Mesenchymal stem cell (in vitro differentiated cells and primary cell): ENCODE measurements around the gene STX4.
A peak's percentile ranks its signal among the peaks of the same experiment; 100 is the strongest.

Experiments used
- DNase-seq: peaks from one replicate; pipeline ENCODE4 v3.0.0-alpha.2; 2013
- H2AFZ ChIP-seq: one replicate; pipeline ENCODE4 v1.6.1; 2013; ENCODE audit warnings: low read depth, mild to moderate bottlenecking, control low read depth, inconsistent platforms, low read length, moderate library complexity
- H2AK5ac ChIP-seq: 2 replicates; pipeline ENCODE4 v1.6.1; 2013; ENCODE audit warnings: low read length, moderate library complexity, mild to moderate bottlenecking, inconsistent platforms; ENCODE audit not compliant: severe bottlenecking
- H2BK120ac ChIP-seq: one replicate; pipeline ENCODE4 v1.6.1; 2013; ENCODE audit warnings: low read depth, mild to moderate bottlenecking, inconsistent platforms, low read length, moderate library complexity
- H2BK12ac ChIP-seq, 2 experiments: one replicate each; pipeline ENCODE4 v1.6.1; 2013; ENCODE audit warnings: inconsistent platforms in 2 of 2, low read length in 2 of 2, mild to moderate bottlenecking in 2 of 2, moderate library complexity in 2 of 2, control low read depth in 1 of 2
- H2BK15ac ChIP-seq: one replicate; pipeline ENCODE4 v1.6.1; 2013; ENCODE audit warnings: mild to moderate bottlenecking, low read depth, inconsistent platforms; ENCODE audit not compliant: poor library complexity, severe bottlenecking
- H2BK5ac ChIP-seq: 2 replicates; pipeline ENCODE4 v1.6.1; 2013; ENCODE audit warnings: low read depth, mild to moderate bottlenecking, low read length, control low read depth, inconsistent platforms; ENCODE audit not compliant: poor library complexity, severe bottlenecking
- H3K14ac ChIP-seq, 2 experiments: one replicate each; pipeline ENCODE4 v1.6.1; 2013; ENCODE audit warnings: inconsistent platforms in 2 of 2, low read length in 2 of 2, control low read depth in 1 of 2, mild to moderate bottlenecking in 1 of 2, moderate library complexity in 1 of 2
- H3K18ac ChIP-seq, 2 experiments: one replicate each; pipeline ENCODE4 v1.6.1; 2013; ENCODE audit warnings: inconsistent platforms in 2 of 2, low read length in 2 of 2, control low read depth in 1 of 2, low read depth in 1 of 2, mild to moderate bottlenecking in 1 of 2
- H3K23ac ChIP-seq, 2 experiments: one replicate each; pipeline ENCODE4 v1.6.1; 2013; ENCODE audit warnings: inconsistent platforms in 2 of 2, low read length in 2 of 2, mild to moderate bottlenecking in 2 of 2, moderate library complexity in 2 of 2, control low read depth in 1 of 2
- H3K27ac ChIP-seq: 2 replicates; pipeline ENCODE4 v1.5.1; 2013; ENCODE audit warnings: mild to moderate bottlenecking, moderate library complexity, low read length, control low read depth, inconsistent platforms; ENCODE audit not compliant: poor library complexity, severe bottlenecking
- H3K27me3 ChIP-seq, 2 experiments: 2 replicates each; pipeline versions ENCODE4 v1.6.1 to v1.7.0; 2013; ENCODE audit warnings: low read length in 2 of 2, mild to moderate bottlenecking in 2 of 2, moderate library complexity in 2 of 2, control low read depth in 1 of 2, inconsistent platforms in 1 of 2; ENCODE audit not compliant: control insufficient read depth in 1 of 2, insufficient read depth in 1 of 2
- H3K36me3 ChIP-seq, 2 experiments: 2 replicates each; pipeline versions ENCODE4 v1.6.1 to v1.7.0; 2013; ENCODE audit warnings: low read length in 2 of 2, control low read depth in 1 of 2, inconsistent platforms in 1 of 2, low read depth in 1 of 2, mild to moderate bottlenecking in 1 of 2; ENCODE audit not compliant: insufficient read depth in 2 of 2, control insufficient read depth in 1 of 2
- H3K4ac ChIP-seq, 2 experiments: one replicate each; pipeline ENCODE4 v1.6.1; 2013; ENCODE audit warnings: inconsistent platforms in 2 of 2, low read length in 2 of 2, mild to moderate bottlenecking in 2 of 2, moderate library complexity in 2 of 2, control low read depth in 1 of 2, low read depth in 1 of 2
- H3K4me1 ChIP-seq: 2 replicates; pipeline ENCODE4 v1.6.1; 2013; ENCODE audit warnings: low read depth, low read length, control low read depth; ENCODE audit not compliant: control insufficient read depth, insufficient read depth
- H3K4me2 ChIP-seq: 2 replicates; pipeline ENCODE4 v1.6.1; 2013; ENCODE audit warnings: low read length, mild to moderate bottlenecking, inconsistent platforms; ENCODE audit not compliant: poor library complexity, severe bottlenecking
- H3K4me3 ChIP-seq, 2 experiments: 2 replicates each; pipeline versions ENCODE4 v1.5.1 to v1.7.0; 2013; ENCODE audit warnings: low read length in 2 of 2, mild to moderate bottlenecking in 2 of 2, control low read depth in 1 of 2, low read depth in 1 of 2; ENCODE audit not compliant: insufficient read depth in 1 of 2
- H3K79me1 ChIP-seq: replicated peaks from 2 replicates; pipeline ENCODE4 v1.6.1; 2013; ENCODE audit warnings: mild to moderate bottlenecking, control low read depth, low read length, inconsistent platforms; ENCODE audit not compliant: poor library complexity, severe bottlenecking
- H3K9ac ChIP-seq: 2 replicates; pipeline ENCODE4 v1.7.0; 2013; ENCODE audit warnings: mild to moderate bottlenecking, low read length, moderate library complexity
- H3K9me3 ChIP-seq: 2 replicates; pipeline ENCODE4 v1.7.0; 2013; ENCODE audit warnings: mild to moderate bottlenecking, low read length; ENCODE audit not compliant: control insufficient read depth
- H4K8ac ChIP-seq: one replicate; pipeline ENCODE4 v1.6.1; 2013; ENCODE audit warnings: inconsistent platforms, mild to moderate bottlenecking, low read length, moderate library complexity
- H4K91ac ChIP-seq: one replicate; pipeline ENCODE4 v1.6.1; 2013; ENCODE audit warnings: mild to moderate bottlenecking, low read length, inconsistent platforms
- WGBS: methylation state at CpG from one replicate; pipeline ENCODE4 v1.1.7; 2013; ENCODE audit warnings: mixed read lengths; 5-methylcytosine and 5-hydroxymethylcytosine counted together

The STX4 gene

DNA sequence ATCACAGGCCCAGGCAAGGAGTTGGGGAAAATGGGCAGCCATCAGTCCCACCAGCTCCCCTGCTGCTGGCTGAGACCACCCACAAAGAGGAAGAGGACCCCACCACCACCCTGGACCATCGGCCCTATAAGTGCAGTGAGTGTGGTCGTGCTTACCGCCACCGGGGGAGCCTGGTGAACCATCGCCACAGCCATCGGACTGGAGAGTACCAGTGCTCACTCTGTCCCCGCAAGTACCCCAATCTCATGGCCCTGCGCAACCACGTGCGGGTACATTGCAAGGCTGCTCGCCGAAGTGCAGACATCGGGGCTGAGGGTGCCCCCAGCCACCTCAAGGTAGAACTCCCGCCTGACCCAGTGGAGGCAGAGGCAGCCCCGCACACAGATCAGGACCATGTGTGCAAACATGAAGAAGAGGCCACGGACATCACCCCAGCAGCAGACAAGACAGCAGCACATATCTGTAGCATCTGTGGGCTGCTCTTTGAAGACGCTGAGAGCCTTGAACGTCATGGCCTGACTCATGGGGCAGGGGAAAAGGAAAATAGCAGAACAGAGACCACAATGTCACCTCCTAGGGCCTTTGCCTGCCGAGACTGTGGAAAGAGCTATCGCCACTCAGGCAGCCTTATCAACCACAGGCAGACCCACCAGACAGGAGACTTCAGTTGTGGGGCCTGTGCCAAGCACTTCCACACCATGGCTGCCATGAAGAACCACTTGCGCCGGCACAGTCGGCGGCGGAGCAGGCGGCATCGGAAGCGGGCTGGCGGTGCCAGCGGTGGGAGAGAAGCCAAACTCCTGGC is 44.4 kb downstream of the STX4 start:
- H3K14ac ChIP-seq, result no peak overlapping the region
- H3K9ac ChIP-seq, result no peak overlapping the region
- peak overlapping the region; percentile 52 for H2BK15ac ChIP-seq
- H3K36me3 ChIP-seq, result peaks cover 69 to 70% of the 10 kb centered on the region in 2 experiments
- H3K4me1 ChIP-seq, result peaks cover 18% of the 10 kb centered on the region
- no peak overlapping the region for H3K4ac ChIP-seq
- H3K4me2 ChIP-seq, result no peak overlapping the region
- no peak overlapping the region for H2AK5ac ChIP-seq
- H3K23ac ChIP-seq, result no peak overlapping the region
- no peak overlapping the region for H2BK12ac ChIP-seq
- no peak overlapping the region for H2BK120ac ChIP-seq
- no peak for DNase-seq
- no peak overlapping the region for H3K18ac ChIP-seq
- no peak overlapping the region for H2BK5ac ChIP-seq
- 97% methylated on average over 30 of the region's 30 CpGs for WGBS
- H3K27ac ChIP-seq, result no peak overlapping the region
- no peaks in the 10 kb centered on the region for H3K9me3 ChIP-seq
- H3K79me1 ChIP-seq, result peaks cover 56% of the 10 kb centered on the region
- no peak overlapping the region for H4K8ac ChIP-seq
- no peak overlapping the region for H3K4me3 ChIP-seq
- H2AFZ ChIP-seq, result no peak overlapping the region
- no peaks in the 10 kb centered on the region for H3K27me3 ChIP-seq
- H4K91ac ChIP-seq, result no peak overlapping the region

DNA sequence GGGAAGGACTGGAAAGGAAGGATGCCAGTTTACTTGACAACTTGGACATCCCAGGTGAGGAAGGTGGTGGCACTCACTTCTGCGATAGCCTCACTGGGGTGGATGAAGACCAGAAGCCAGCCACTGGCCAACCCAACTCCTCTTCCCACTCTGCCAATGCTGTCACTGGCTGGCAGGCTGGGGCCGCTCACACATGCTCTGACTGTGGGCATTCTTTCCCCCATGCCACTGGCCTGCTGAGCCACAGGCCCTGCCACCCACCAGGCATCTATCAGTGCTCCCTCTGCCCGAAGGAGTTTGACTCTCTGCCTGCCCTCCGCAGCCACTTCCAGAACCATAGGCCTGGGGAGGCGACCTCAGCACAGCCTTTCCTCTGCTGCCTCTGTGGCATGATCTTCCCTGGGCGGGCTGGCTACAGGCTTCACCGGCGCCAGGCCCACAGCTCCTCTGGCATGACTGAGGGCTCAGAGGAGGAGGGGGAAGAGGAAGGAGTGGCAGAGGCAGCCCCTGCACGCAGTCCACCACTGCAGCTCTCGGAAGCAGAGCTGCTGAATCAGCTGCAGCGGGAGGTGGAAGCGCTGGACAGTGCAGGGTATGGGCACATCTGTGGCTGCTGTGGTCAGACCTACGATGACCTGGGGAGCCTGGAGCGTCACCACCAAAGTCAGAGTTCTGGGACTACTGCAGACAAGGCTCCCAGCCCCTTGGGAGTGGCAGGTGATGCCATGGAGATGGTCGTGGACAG is 45.4 kb downstream of the STX4 start:
- no peak overlapping the region for H2AFZ ChIP-seq
- no peak overlapping the region for H4K91ac ChIP-seq
- no peak overlapping the region for H2BK120ac ChIP-seq
- no peak overlapping the region for H3K4me3 ChIP-seq
- H3K4me1 ChIP-seq, result peaks cover 21% of the 10 kb centered on the region
- no peak overlapping the region for H2BK12ac ChIP-seq
- H3K36me3 ChIP-seq, result peaks cover 79 to 80% of the 10 kb centered on the region in 2 experiments
- H3K4ac ChIP-seq, result no peak overlapping the region
- no peak overlapping the region for H3K9ac ChIP-seq
- no peaks in the 10 kb centered on the region for H3K9me3 ChIP-seq
- H3K23ac ChIP-seq, result no peak overlapping the region
- H3K4me2 ChIP-seq, result no peak overlapping the region
- no peak overlapping the region for H3K14ac ChIP-seq
- no peak for DNase-seq
- H3K18ac ChIP-seq, result no peak overlapping the region
- H3K27ac ChIP-seq, result no peak overlapping the region
- H3K79me1 ChIP-seq, result peaks cover 60% of the 10 kb centered on the region
- H4K8ac ChIP-seq, result no peak overlapping the region
- H2AK5ac ChIP-seq, result no peak overlapping the region
- no peak overlapping the region for H2BK5ac ChIP-seq
- 96% methylated on average over 15 of the region's 15 CpGs for WGBS
- H2BK15ac ChIP-seq, result no peak overlapping the region
- H3K27me3 ChIP-seq, result no peaks in the 10 kb centered on the region

DNA sequence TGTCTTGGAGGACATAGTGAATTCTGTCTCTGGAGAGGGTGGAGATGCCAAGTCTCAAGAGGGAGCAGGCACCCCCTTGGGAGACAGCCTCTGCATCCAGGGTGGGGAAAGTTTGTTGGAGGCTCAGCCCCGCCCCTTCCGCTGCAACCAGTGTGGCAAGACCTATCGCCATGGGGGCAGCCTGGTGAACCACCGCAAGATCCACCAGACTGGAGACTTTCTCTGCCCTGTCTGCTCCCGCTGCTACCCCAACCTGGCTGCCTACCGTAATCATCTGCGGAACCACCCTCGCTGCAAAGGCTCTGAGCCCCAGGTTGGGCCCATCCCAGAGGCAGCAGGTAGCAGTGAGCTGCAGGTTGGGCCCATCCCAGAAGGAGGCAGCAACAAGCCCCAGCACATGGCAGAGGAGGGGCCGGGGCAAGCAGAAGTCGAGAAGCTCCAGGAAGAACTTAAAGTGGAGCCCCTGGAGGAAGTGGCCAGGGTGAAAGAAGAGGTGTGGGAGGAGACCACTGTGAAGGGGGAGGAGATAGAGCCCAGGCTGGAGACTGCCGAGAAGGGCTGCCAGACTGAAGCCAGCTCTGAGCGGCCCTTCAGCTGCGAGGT is 46.1 kb downstream of the STX4 start:
- Histone ChIP-seq H3K9ac (no peak overlapping the region), H3K18ac (no peak overlapping the region), H3K4me1 (peaks cover 21% of the 10 kb centered on the region), H3K23ac (no peak overlapping the region), H2BK120ac (no peak overlapping the region), H3K4me3 (no peak overlapping the region), H3K36me3 (peaks cover 85 to 87% of the 10 kb centered on the region in 2 experiments), H3K4ac (no peak overlapping the region), H3K14ac (no peak overlapping the region), H3K27me3 (no peaks in the 10 kb centered on the region), H2BK15ac (no peak overlapping the region), H2BK5ac (no peak overlapping the region), H3K9me3 (no peaks in the 10 kb centered on the region), H2BK12ac (no peak overlapping the region), H3K79me1 (peaks cover 67% of the 10 kb centered on the region), H2AK5ac (no peak overlapping the region), H3K4me2 (no peak overlapping the region), H4K8ac (no peak overlapping the region), H2AFZ (no peak overlapping the region), H3K27ac (no peak overlapping the region), H4K91ac (no peak overlapping the region)
- no peak for DNase-seq
- 90% methylated on average over 13 of the region's 13 CpGs for WGBS

DNA sequence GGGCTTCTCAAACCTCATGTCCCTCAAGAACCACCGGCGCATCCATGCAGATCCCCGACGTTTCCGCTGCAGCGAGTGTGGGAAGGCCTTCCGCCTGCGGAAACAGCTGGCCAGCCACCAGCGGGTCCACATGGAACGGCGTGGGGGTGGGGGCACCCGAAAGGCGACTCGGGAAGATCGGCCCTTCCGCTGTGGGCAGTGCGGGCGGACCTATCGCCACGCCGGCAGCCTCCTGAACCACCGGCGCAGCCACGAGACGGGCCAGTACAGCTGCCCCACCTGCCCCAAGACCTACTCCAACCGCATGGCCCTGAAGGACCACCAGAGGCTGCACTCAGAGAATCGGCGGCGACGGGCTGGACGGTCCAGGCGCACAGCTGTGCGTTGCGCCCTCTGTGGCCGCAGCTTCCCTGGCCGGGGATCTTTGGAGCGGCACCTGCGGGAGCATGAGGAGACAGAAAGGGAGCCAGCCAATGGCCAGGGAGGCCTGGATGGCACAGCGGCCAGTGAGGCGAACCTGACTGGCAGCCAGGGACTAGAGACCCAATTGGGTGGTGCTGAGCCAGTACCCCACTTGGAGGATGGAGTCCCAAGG is 46.8 kb downstream of the STX4 start:
- H2BK120ac ChIP-seq, result no peak overlapping the region
- H3K79me1 ChIP-seq, result peaks cover 71% of the 10 kb centered on the region
- H3K9me3 ChIP-seq, result no peaks in the 10 kb centered on the region
- H2BK15ac ChIP-seq, result no peak overlapping the region
- H3K9ac ChIP-seq, result no peak overlapping the region
- no peak overlapping the region for H4K8ac ChIP-seq
- no peak overlapping the region for H3K4me2 ChIP-seq
- no peak overlapping the region for H3K14ac ChIP-seq
- no peak for DNase-seq
- no peak overlapping the region for H2BK12ac ChIP-seq
- 98% methylated on average over 40 of the region's 40 CpGs for WGBS
- H3K18ac ChIP-seq, result no peak overlapping the region
- no peak overlapping the region for H3K4ac ChIP-seq
- no peak overlapping the region for H4K91ac ChIP-seq
- no peaks in the 10 kb centered on the region for H3K27me3 ChIP-seq
- no peak overlapping the region for H2AK5ac ChIP-seq
- no peak overlapping the region for H3K23ac ChIP-seq
- H3K4me3 ChIP-seq, result no peak overlapping the region
- no peak overlapping the region for H2BK5ac ChIP-seq
- H3K27ac ChIP-seq, result no peak overlapping the region
- H3K36me3 ChIP-seq, result peaks cover 92 to 94% of the 10 kb centered on the region in 2 experiments
- no peak overlapping the region for H2AFZ ChIP-seq
- peaks cover 21% of the 10 kb centered on the region for H3K4me1 ChIP-seq
